Liver (tissue), 9 donors: ENCODE results near the gene CACNG8. TPM values are rescaled to one million over a fixed set of nuclear protein-coding genes. Genes with fewer than 3 reads are reported as not detected.

Experiments used
- DNase-seq: peaks from one replicate; pipeline ENCODE4 v3.0.0-alpha.2; 2017; ENCODE audit warnings: low spot score
- H3K27ac ChIP-seq, 2 donors: one replicate each; pipeline ENCODE4 v1.7.0; 2013; ENCODE audit warnings: inconsistent platforms in 2 of 2, low read length in 2 of 2, control low read depth in 1 of 2, low read depth in 1 of 2, mild to moderate bottlenecking in 1 of 2
- H3K27me3 ChIP-seq, 4 donors: one replicate each; pipeline versions ENCODE4 v1.6.1 to v1.7.0; 2013; ENCODE audit warnings: low read length in 3 of 4, inconsistent platforms in 1 of 4, mild to moderate bottlenecking in 1 of 4, moderate library complexity in 1 of 4; ENCODE audit not compliant: control insufficient read depth in 4 of 4, insufficient read depth in 4 of 4
- H3K36me3 ChIP-seq, 4 donors: one replicate each; pipeline versions ENCODE4 v1.6.1 to v1.7.0; 2013; ENCODE audit warnings: low read length in 3 of 4, mild to moderate bottlenecking in 3 of 4, low read depth in 1 of 4, moderate library complexity in 1 of 4; ENCODE audit not compliant: control insufficient read depth in 4 of 4, insufficient read depth in 3 of 4
- H3K4me1 ChIP-seq, 4 donors: one replicate each; pipeline versions ENCODE4 v1.6.1 to v1.7.0; 2013; ENCODE audit warnings: low read length in 3 of 4, mild to moderate bottlenecking in 3 of 4, moderate library complexity in 1 of 4; ENCODE audit not compliant: control insufficient read depth in 4 of 4, insufficient read depth in 4 of 4
- H3K4me3 ChIP-seq, 3 donors: one replicate each; pipeline versions ENCODE4 v1.6.1 to v1.7.0; 2013; ENCODE audit warnings: low read length in 3 of 3, control low read depth in 1 of 3, low read depth in 1 of 3, mild to moderate bottlenecking in 1 of 3
- H3K9ac ChIP-seq, 2 donors: one replicate each; pipeline ENCODE4 v1.7.0; 2013; ENCODE audit warnings: low read length in 2 of 2, mild to moderate bottlenecking in 2 of 2, moderate library complexity in 2 of 2, control low read depth in 1 of 2, low read depth in 1 of 2
- H3K9me3 ChIP-seq, 4 donors: one replicate each; pipeline versions ENCODE4 v1.6.1 to v1.7.0; 2013; ENCODE audit warnings: low read length in 3 of 4; ENCODE audit not compliant: control insufficient read depth in 4 of 4
- ATF3 ChIP-seq: IDR thresholded peaks from 2 replicates; pipeline ENCODE4 v1.6.1; 2016; ENCODE audit warnings: antibody characterized with exemption
- CTCF ChIP-seq: fragments of 150-350 bp; IDR thresholded peaks from 2 replicates; pipeline ENCODE4 v1.5.1; 2017; ENCODE audit warnings: improper control_type of control experiment, low read depth, low read length; ENCODE audit not compliant: missing input control
- FOXA1 ChIP-seq: IDR thresholded peaks from 2 replicates; pipeline ENCODE4 v1.6.1; 2016; ENCODE audit warnings: antibody characterized with exemption
- FOXA2 ChIP-seq: IDR thresholded peaks from 2 replicates; pipeline ENCODE4 v1.6.1; 2016; ENCODE audit warnings: antibody characterized with exemption
- GABPA ChIP-seq, 2 donors: IDR thresholded peaks in 1 of 2; conservative IDR thresholded peaks in 1 of 2; 2 replicates each; pipeline ENCODE4 v1.6.1; 2016; ENCODE audit warnings: antibody characterized with exemption in 2 of 2, mild to moderate bottlenecking in 1 of 2, moderate library complexity in 1 of 2
- HNF4G ChIP-seq: IDR thresholded peaks from 2 replicates; pipeline ENCODE4 v1.6.1; 2016; ENCODE audit warnings: antibody characterized with exemption
- JUND ChIP-seq, 2 donors: IDR thresholded peaks; 2 replicates each; pipeline ENCODE4 v1.6.1; 2016; ENCODE audit warnings: antibody characterized with exemption in 2 of 2
- NR2F2 ChIP-seq: IDR thresholded peaks from 2 replicates; pipeline ENCODE4 v1.6.1; 2016; ENCODE audit warnings: antibody characterized with exemption
- RAD21 ChIP-seq, 2 donors: IDR thresholded peaks; 2 replicates each; pipeline ENCODE4 v1.6.1; 2016; ENCODE audit warnings: antibody characterized with exemption in 2 of 2, mild to moderate bottlenecking in 2 of 2
- REST ChIP-seq: IDR thresholded peaks from 2 replicates; pipeline ENCODE4 v1.6.1; 2016; ENCODE audit warnings: antibody characterized with exemption, mild to moderate bottlenecking
- RXRA ChIP-seq, 2 donors: IDR thresholded peaks; 2 replicates each; pipeline ENCODE4 v1.6.1; 2017 to 2018; ENCODE audit warnings: antibody characterized with exemption in 2 of 2, mild to moderate bottlenecking in 1 of 2
- TAF1 ChIP-seq: conservative IDR thresholded peaks from 2 replicates; pipeline ENCODE4 v1.6.1; 2016; ENCODE audit warnings: antibody characterized with exemption, mild to moderate bottlenecking
- YY1 ChIP-seq: IDR thresholded peaks from 2 replicates; pipeline ENCODE4 v1.6.1; 2016; ENCODE audit warnings: antibody characterized with exemption, mild to moderate bottlenecking
- ZBTB33 ChIP-seq: IDR thresholded peaks from 2 replicates; pipeline ENCODE4 v1.6.1; 2016; ENCODE audit warnings: antibody characterized with exemption
- WGBS: extraction: QIAGEN DNeasy Blood & Tissue Kit; methylation state at CpG from one replicate; pipeline ENCODE4 v1.1.7; 2013; 5-methylcytosine and 5-hydroxymethylcytosine counted together
- polyA plus RNA-seq, 2 donors: library from polyadenylated mRNA; stranded (reverse) in 1 of 2; unstranded in 1 of 2; fragments of 200-250 nt in 1 of 2; fragments of >200 nt in 1 of 2; fragmentation: Nextera tagmentation in 1 of 2; extraction: Ambion mirVana in 1 of 2; gene quantifications; one replicate each; pipeline versions ENCODE4 v1.2.1 to v1.2.3, GENCODE V29; 2013 to 2015
- total RNA-seq, 2 donors: library from RNA; depleted of rRNA; stranded (reverse); fragments of >200 nt; gene quantifications; one replicate each; pipeline ENCODE4 v1.2.3, GENCODE V29; 2014
- donor health status: healthy.
- donor health status: healthy.
- donor health status: healthy.
- donor health status: healthy.
- donor health status: healthy.

CACNG8 gene
- total and polyA plus RNA-seq, 4 donors, result under 0.01 TPM; not detected in 3

- TF ChIP-seq ZBTB33, result no peak
- TF ChIP-seq RAD21 (IDR thresholded peaks at IDR 0.05), result no peak
- TF ChIP-seq JUND (IDR thresholded peaks at IDR 0.05), result no peak
- TF ChIP-seq ATF3, result no peak
- TF ChIP-seq NR2F2, result no peak
These were observed 35.5 kb downstream of the CACNG8 start (continued) for GRCh38 chr19:53998223-53998622.

GRCh38 chr19:53999694-54000093 is 37.0 kb downstream of the CACNG8 start:
- no peak overlapping the region for H3K27ac ChIP-seq
- no peak overlapping the region for H3K9ac ChIP-seq
- 73% methylated on average over 5 of the region's 5 CpGs for WGBS

More at GRCh38 chr19:53999694-54000093, 37.0 kb downstream of the CACNG8 start:
- no peaks in the 10 kb centered on the region for H3K9me3 ChIP-seq
- H3K27me3 ChIP-seq, result peaks cover 0 to 6% (median 1%) of the 10 kb centered on the region in 4 donors
- DNase-seq, result no peak
- H3K36me3 ChIP-seq, result no peaks in the 10 kb centered on the region
- no peak overlapping the region for H3K4me3 ChIP-seq
- no peaks in the 10 kb centered on the region for H3K4me1 ChIP-seq
- no peak for TF ChIP-seq RAD21 (IDR thresholded peaks at IDR 0.05)
- no peak for TF ChIP-seq FOXA2
- TF ChIP-seq TAF1, result no peak
- TF ChIP-seq HNF4G, result no peak
- no peak for TF ChIP-seq RXRA (IDR thresholded peaks at IDR 0.05)
- no peak for TF ChIP-seq JUND (IDR thresholded peaks at IDR 0.05)
- TF ChIP-seq FOXA1, result no peak
- no peak for TF ChIP-seq CTCF
- no peak for TF ChIP-seq YY1
- TF ChIP-seq GABPA (IDR thresholded peaks at IDR 0.05 in 1 of 2, conservative IDR thresholded peaks at IDR 0.05 in 1 of 2), result no peak
- TF ChIP-seq ATF3, result no peak
- no peak for TF ChIP-seq ZBTB33
- TF ChIP-seq REST, result no peak
